Tibial nerve (tissue), 4 donors: ENCODE measurements around the gene PKHD1. TPM values are rescaled to one million over a fixed set of nuclear protein-coding genes. Genes with fewer than 3 reads are reported as not detected.
"Not testable (repeated sequence)": the region's sequence is repeated elsewhere in the genome, so short reads cannot be mapped to it uniquely, and the experiment has no call there.

Experiments used
- DNase-seq, 2 donors: peaks; one replicate each; pipeline ENCODE4 v3.0.0-alpha.2; 2019; ENCODE audit warnings: low spot score in 2 of 2
- H3K27ac ChIP-seq, 4 donors: fragments of 200-600 bp; sonication (generic) in 3 of 4; one replicate each; pipeline ENCODE4 v1.5.1; 2017 to 2019; ENCODE audit warnings: mild to moderate bottlenecking in 1 of 4
- H3K27me3 ChIP-seq, 2 donors: fragments of 200-600 bp; sonication (generic) in 1 of 2; one replicate each; pipeline versions ENCODE4 v1.5.1 to v1.6.0; 2017 to 2019
- H3K36me3 ChIP-seq, 3 donors: fragments of 200-600 bp; sonication (generic); one replicate each; pipeline ENCODE4 v1.5.1; 2018 to 2019
- H3K4me1 ChIP-seq, 4 donors: fragments of 200-600 bp; sonication (generic) in 3 of 4; one replicate each; pipeline ENCODE4 v1.5.1; 2017 to 2019
- H3K4me3 ChIP-seq, 4 donors: fragments of 200-600 bp; sonication (generic) in 3 of 4; one replicate each; pipeline ENCODE4 v1.5.1; 2017 to 2019; ENCODE audit warnings: mild to moderate bottlenecking in 1 of 4, moderate library complexity in 1 of 4
- H3K9me3 ChIP-seq, 4 donors: fragments of 200-600 bp; sonication (generic) in 3 of 4; one replicate each; pipeline ENCODE4 v1.5.1; 2017 to 2019
- CTCF ChIP-seq, 5 experiments: fragments of 200-600 bp in 3 of 5; fragments of 450-650 bp in 2 of 5; sonication (generic) in 3 of 5; IDR thresholded peaks; one replicate each; pipeline ENCODE4 v1.5.1; 2016 to 2019; ENCODE audit warnings: antibody characterized with exemption in 5 of 5, mild to moderate bottlenecking in 3 of 5, moderate library complexity in 2 of 5
- EP300 ChIP-seq, 2 donors: sonication (generic); formaldehyde crosslinking; IDR thresholded peaks; one replicate each; pipeline ENCODE4 v1.6.1; 2017; ENCODE audit warnings: antibody characterized with exemption in 2 of 2, mild to moderate bottlenecking in 1 of 2
- POLR2A ChIP-seq, 2 donors: fragments of 450-650 bp; IDR thresholded peaks; one replicate each; pipeline ENCODE4 v1.6.1; 2017; ENCODE audit warnings: antibody characterized with exemption in 2 of 2, mild to moderate bottlenecking in 2 of 2, moderate library complexity in 2 of 2
- WGBS, 2 donors: methylation state at CpG; one replicate each; pipeline ENCODE4 v1.1.5; 2018; 5-methylcytosine and 5-hydroxymethylcytosine counted together
- total RNA-seq, 4 donors: library from RNA; depleted of rRNA; stranded (reverse); fragments of >200 nt; gene quantifications; one replicate each; pipeline ENCODE4 v1.1.0, GENCODE V29; 2016

PKHD1 gene
- total RNA-seq, 4 donors from 2014 or later = under 0.01 to 0.22 (median 0.20) TPM

GRCh38 chr6:51928320-51928719 lies 159.1 kb downstream of the PKHD1 start:
- no peak for DNase-seq
- Histone ChIP-seq H3K27me3 (no peaks in the 10 kb centered on the region), H3K9me3 (no peaks in the 10 kb centered on the region), H3K27ac (no peak overlapping the region), H3K4me3 (no peak overlapping the region), H3K4me1 (no peaks in the 10 kb centered on the region), H3K36me3 (no peaks in the 10 kb centered on the region)
- TF ChIP-seq POLR2A (IDR thresholded peaks at IDR 0.05) = no peak
- no peak for TF ChIP-seq CTCF (IDR thresholded peaks at IDR 0.05)
- WGBS, 2 donors = 62 to 70% methylated on average over 3 of the region's 3 CpGs

DNA sequence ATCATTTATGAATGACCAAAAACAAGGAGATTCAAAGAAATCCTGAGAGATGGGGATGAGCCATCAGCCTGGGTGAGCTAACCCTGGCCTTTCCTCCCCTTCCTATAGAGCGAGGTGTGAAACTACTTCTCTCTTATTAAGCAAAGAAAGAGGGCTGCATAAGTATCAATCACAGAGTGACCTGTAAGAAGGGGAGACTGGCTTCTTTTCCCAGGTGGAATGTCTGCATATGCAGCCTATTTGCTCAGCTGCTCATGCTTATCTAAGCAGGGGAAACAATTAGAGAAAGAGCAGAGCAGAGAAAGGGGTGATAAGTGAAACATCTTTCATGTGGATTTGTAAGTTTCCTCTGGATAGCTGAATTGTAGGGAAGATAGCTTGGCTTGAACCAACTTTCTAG lies 160.0 kb downstream of the PKHD1 start:
- DNase-seq = no peak
- TF ChIP-seq EP300 (IDR thresholded peaks at IDR 0.05) = no peak
- no peak for TF ChIP-seq CTCF (IDR thresholded peaks at IDR 0.05)
- TF ChIP-seq POLR2A (IDR thresholded peaks at IDR 0.05) = no peak
- WGBS, 2 donors = 59 to 62% methylated on average over 1 of the region's 1 CpG
- H3K4me1 ChIP-seq = no peaks in the 10 kb centered on the region
- no peaks in the 10 kb centered on the region for H3K27me3 ChIP-seq
- H3K27ac ChIP-seq = no peak overlapping the region
- H3K9me3 ChIP-seq = peaks cover 0 to 9% (median 0%) of the 10 kb centered on the region in 4 donors
- H3K4me3 ChIP-seq = no peak overlapping the region
- no peaks in the 10 kb centered on the region for H3K36me3 ChIP-seq

- Histone ChIP-seq H3K27me3 (no peaks in the 10 kb centered on the region), H3K4me3 (no peak overlapping the region), H3K27ac (no peak overlapping the region), H3K4me1 (no peaks in the 10 kb centered on the region), H3K36me3 (no peaks in the 10 kb centered on the region), H3K9me3 (peaks cover 0 to 17% (median 0%) of the 10 kb centered on the region in 4 donors)
- WGBS, 2 donors = 82 to 84% methylated on average over 5 of the region's 5 CpGs
- TF ChIP-seq POLR2A (IDR thresholded peaks at IDR 0.05) (no peak), CTCF (IDR thresholded peaks at IDR 0.05) (no peak), EP300 (IDR thresholded peaks at IDR 0.05) (no peak)
- DNase-seq = no peak
These were observed 161.3 kb downstream of the PKHD1 start for GRCh38 chr6:51926125-51926524.

DNA sequence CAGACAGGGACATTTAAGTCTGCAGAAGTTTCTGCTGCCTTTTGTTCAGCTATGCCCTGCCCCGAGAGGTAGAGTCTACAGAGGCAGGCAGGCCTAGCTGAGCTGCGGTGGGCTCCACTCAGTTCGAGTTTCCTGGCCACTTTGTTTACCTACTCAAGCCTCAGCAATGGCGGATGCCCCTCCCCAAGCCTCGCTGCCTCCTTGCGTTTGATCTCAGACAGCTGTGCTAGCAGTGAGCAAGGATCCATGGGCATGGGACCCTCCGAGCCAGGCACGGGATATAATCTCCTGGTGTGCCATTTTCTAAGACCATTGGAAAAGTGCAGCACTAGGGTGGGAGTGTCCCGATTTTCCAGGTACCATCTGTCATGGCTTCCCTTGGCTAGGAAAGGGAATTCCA lies 164.9 kb downstream of the PKHD1 start:
- DNase-seq, H3K27me3 ChIP-seq, H3K36me3 ChIP-seq, H3K4me1 ChIP-seq, H3K27ac ChIP-seq, H3K4me3 ChIP-seq: not testable (repeated sequence)
- WGBS, 2 donors = 90% methylated on average over 9 of the region's 9 CpGs
- peaks cover 0 to 32% (median 0%) of the 10 kb centered on the region in 4 donors for H3K9me3 ChIP-seq

DNA sequence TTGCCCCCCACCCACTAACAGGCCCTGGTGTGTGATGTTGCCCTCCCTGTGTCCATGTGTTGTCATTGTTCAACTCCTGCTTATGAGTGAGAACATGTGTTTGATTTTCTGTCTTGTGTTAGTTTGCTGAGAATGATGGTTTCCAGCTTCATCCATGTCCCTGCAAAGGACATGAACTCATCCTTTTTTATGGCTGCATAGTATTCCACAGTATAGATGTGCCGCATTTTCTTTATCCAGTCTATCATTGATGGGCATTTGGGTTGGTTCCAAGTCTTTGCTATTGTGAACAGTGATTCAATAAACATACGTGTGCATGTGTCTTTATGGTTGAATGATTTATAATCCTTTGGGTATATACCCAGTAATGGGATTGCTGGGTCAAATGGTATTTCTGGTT lies 169.1 kb downstream of the PKHD1 start:
- H3K4me3 ChIP-seq, H3K27ac ChIP-seq, H3K27me3 ChIP-seq, H3K4me1 ChIP-seq, H3K36me3 ChIP-seq, DNase-seq: not testable (repeated sequence)
- WGBS, 2 donors = 88 to 95% methylated on average over 2 of the region's 2 CpGs
- peaks cover 0 to 32% (median 0%) of the 10 kb centered on the region in 4 donors for H3K9me3 ChIP-seq

DNA sequence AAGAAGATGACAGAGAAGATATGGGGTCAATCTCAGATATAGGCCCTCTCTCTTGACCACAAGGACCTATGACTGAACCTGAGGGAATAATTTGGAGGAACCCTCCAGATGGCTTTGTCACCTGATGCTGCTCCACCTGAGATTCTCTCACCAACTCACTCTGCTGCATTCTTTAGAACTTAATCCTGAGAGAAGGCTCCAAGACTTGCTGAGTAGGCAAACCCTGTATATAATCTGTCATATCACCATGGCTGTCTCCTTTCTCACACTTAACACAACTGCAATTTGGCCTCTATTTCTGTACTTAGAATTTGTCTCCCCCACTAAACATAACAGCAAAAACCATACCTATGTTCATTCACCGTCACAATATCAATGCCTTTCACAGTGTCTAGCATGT lies 172.3 kb downstream of the PKHD1 start:
- H3K27me3 ChIP-seq = no peaks in the 10 kb centered on the region
- no peak for DNase-seq
- no peak overlapping the region for H3K27ac ChIP-seq
- no peak overlapping the region for H3K4me3 ChIP-seq
- no peaks in the 10 kb centered on the region for H3K36me3 ChIP-seq
- peaks cover 0 to 15% (median 0%) of the 10 kb centered on the region in 4 donors for H3K9me3 ChIP-seq
- no peak for TF ChIP-seq POLR2A (IDR thresholded peaks at IDR 0.05)
- no peak for TF ChIP-seq EP300 (IDR thresholded peaks at IDR 0.05)
- TF ChIP-seq CTCF (IDR thresholded peaks at IDR 0.05) = no peak
- 88% methylated on average over 1 of the region's 1 CpG for WGBS, 2 donors
- no peaks in the 10 kb centered on the region for H3K4me1 ChIP-seq
